ENCODE results near the gene DBX2. TPM values are rescaled to one million over a fixed set of nuclear protein-coding genes. Genes with fewer than 3 reads are reported as not detected.

The DBX2 gene
- total RNA-seq: not detected in 2 replicates

GRCh38 chr12:45050751-45051571 is at the start of gene DBX2:
TSS of gene DBX2 (minus strand) at chr12:45051099. CDS start at chr12:45050927, 172 bp downstream.

Other genes with a start within 250 kb of the DBX2 start
- gene NELL2, start 174.8 kb downstream of the DBX2 start, total RNA-seq: 0.13 and 1.4 TPM in 2 replicates
- 104 and 127 TPM in 2 replicates for gene ANO6, start 165.0 kb upstream of the DBX2 start, total RNA-seq

Data from thoracic aorta endothelial cell (primary cell).